Right kidney (tissue), 1 donor: Measurements from ENCODE around the gene EXT2.

Experiments
- DNase-seq: peaks from one replicate; pipeline ENCODE4 v3.0.0-alpha.2; 2016

The EXT2 gene

GRCh38 chr11:44243086-44243485 lies 147.6 kb downstream of the EXT2 start:
- no peak for DNase-seq

- DNase-seq: no peak
Observed at GRCh38 chr11:44243595-44244343, 148.3 kb downstream of the EXT2 start.

- DNase-seq: no peak
Observed at GRCh38 chr11:44244639-44245310, 149.3 kb downstream of the EXT2 start.

GRCh38 chr11:44246726-44247125 lies 151.2 kb downstream of the EXT2 start:
- DNase-seq: no peak

GRCh38 chr11:44247508-44247907 lies 152.0 kb downstream of the EXT2 start:
- no peak for DNase-seq

GRCh38 chr11:44248109-44248508 lies 152.6 kb downstream of the EXT2 start:
- DNase-seq: no peak

- DNase-seq: no peak
Observed at GRCh38 chr11:44250421-44250820, 154.9 kb downstream of the EXT2 start.

GRCh38 chr11:44252999-44253602 lies 157.6 kb downstream of the EXT2 start:
- no peak for DNase-seq

- no peak for DNase-seq
Observed at GRCh38 chr11:44255406-44256071, 160.1 kb downstream of the EXT2 start.

- DNase-seq: no peak
Observed at GRCh38 chr11:44256673-44257291, 161.3 kb downstream of the EXT2 start.

GRCh38 chr11:44257338-44258189 lies 162.1 kb downstream of the EXT2 start:
- no peak for DNase-seq

- DNase-seq: no peak
Observed at GRCh38 chr11:44258190-44258489, 162.7 kb downstream of the EXT2 start.

- no peak for DNase-seq
Observed at GRCh38 chr11:44258839-44259420, 163.5 kb downstream of the EXT2 start.

- no peak for DNase-seq
Observed at GRCh38 chr11:44260081-44260480, 164.6 kb downstream of the EXT2 start.

- DNase-seq: no peak
Observed at GRCh38 chr11:44261800-44262591, 166.5 kb downstream of the EXT2 start.

- no peak for DNase-seq
Observed at GRCh38 chr11:44263738-44264437, 168.4 kb downstream of the EXT2 start.

GRCh38 chr11:44264438-44264749 lies 168.9 kb downstream of the EXT2 start:
- no peak for DNase-seq

- DNase-seq: no peak
Observed at GRCh38 chr11:44264761-44265160, 169.3 kb downstream of the EXT2 start.

- no peak for DNase-seq
Observed at GRCh38 chr11:44266056-44266780, 170.7 kb downstream of the EXT2 start.
